HepG2 (cell line): Measurements from ENCODE around the gene CSHL1. TPM values are rescaled to one million over a fixed set of nuclear protein-coding genes. Genes with fewer than 3 reads are reported as not detected.

Source experiments
- ATAC-seq: fragments of 200-7000 bp; cut with Tn5 transposase; 3 replicates; pipeline ENCODE4 v1.9.1; 2020; ENCODE audit warnings: mild to moderate bottlenecking, moderate library complexity
- BruUV-seq: library from RNA; stranded (reverse); fragments of 400-500 nt; replicated peaks from 2 replicates; lab custom pipeline; 2021; lab: Mats Ljungman, UMichigan
- CTCF ChIA-PET: fragments of 300-600 bp; formaldehyde crosslinking; extraction: SDS; loops from one replicate; lab custom pipeline; 2021; ENCODE audit warnings: low total read pairs, inconsistent platforms, low intra/inter-chr PET ratio; lab: Yijun Ruan, JAX
- POLR2A ChIA-PET: fragments of 350-600 bp; sonication (Branson Sonifier 250); formaldehyde crosslinking; loops from one replicate; lab custom pipeline; 2020; ENCODE audit warnings: antibody characterized with exemption, inconsistent platforms; lab: Yijun Ruan, JAX
- DNase-seq: peaks from one replicate; pipeline ENCODE4 v3.0.0-alpha.2; 2015; ENCODE audit warnings: low spot score
- FAIRE-seq: peaks from 3 replicates; lab custom pipeline; 2011; peaks lifted over from hg19 to GRCh38; lab: Jason Lieb, UNC
- H2AFZ ChIP-seq: one replicate; pipeline ENCODE4 v1.6.1; 2011; ENCODE audit warnings: low read length, inconsistent platforms
- H3K27ac ChIP-seq: fragments of 300-600 bp; 3 replicates; pipeline ENCODE4 v1.8.0; 2011; ENCODE audit warnings: mixed run types, mild to moderate bottlenecking, mixed read lengths, low read length, inconsistent platforms; ENCODE audit not compliant: insufficient read depth; ENCODE audit errors: extremely low read length
- H3K27me3 ChIP-seq, 2 experiments: fragments of 200-600 bp in 1 of 2; 2 replicates in 1 of 2; 3 replicates in 1 of 2; pipeline versions ENCODE4 v1.6.0 to v1.8.0; 2011; ENCODE audit warnings: low read length in 2 of 2, mild to moderate bottlenecking in 2 of 2, moderate library complexity in 2 of 2, inconsistent platforms in 1 of 2; ENCODE audit not compliant: insufficient read depth in 2 of 2, control insufficient read depth in 1 of 2
- H3K36me3 ChIP-seq, 2 experiments: fragments of 200-600 bp in 1 of 2; replicated peaks in 1 of 2; 2 replicates in 1 of 2; 3 replicates in 1 of 2; pipeline versions ENCODE4 v1.5.1 to v1.8.0; 2011; ENCODE audit warnings: low read length in 2 of 2, inconsistent platforms in 1 of 2; ENCODE audit not compliant: insufficient read depth in 2 of 2, control insufficient read depth in 1 of 2
- H3K4me1 ChIP-seq: 2 replicates; pipeline ENCODE4 v1.5.1; 2012; ENCODE audit warnings: low read length, inconsistent platforms; ENCODE audit not compliant: insufficient read depth
- H3K4me2 ChIP-seq: 2 replicates; pipeline ENCODE4 v1.6.0; 2011; ENCODE audit warnings: low read depth, low read length, inconsistent platforms
- H3K4me3 ChIP-seq, 3 experiments: fragments of 200-600 bp in 1 of 3; sonication (generic), shearing (Covaris generic) in 1 of 3; replicated peaks in 1 of 3; 2 replicates each; pipeline ENCODE4 v1.5.1; 2011 to 2016; ENCODE audit warnings: low read length in 3 of 3, inconsistent platforms in 2 of 3, low read depth in 2 of 3, mild to moderate bottlenecking in 2 of 3, control low read depth in 1 of 3, mixed read lengths in 1 of 3; ENCODE audit not compliant: insufficient read depth in 1 of 3
- H3K79me2 ChIP-seq: one replicate; pipeline ENCODE4 v1.6.1; 2011; ENCODE audit warnings: low read length, inconsistent platforms; ENCODE audit not compliant: insufficient read depth
- H3K9ac ChIP-seq: 2 replicates; pipeline ENCODE4 v1.6.0; 2011; ENCODE audit warnings: mild to moderate bottlenecking, low read depth, low read length, inconsistent platforms; ENCODE audit not compliant: insufficient read depth
- H3K9me3 ChIP-seq: 2 replicates; pipeline ENCODE4 v1.5.1; 2012; ENCODE audit warnings: mild to moderate bottlenecking, low read length
- H4K20me1 ChIP-seq: 2 replicates; pipeline ENCODE4 v1.6.0; 2011; ENCODE audit warnings: inconsistent platforms, mild to moderate bottlenecking, low read length, moderate library complexity; ENCODE audit not compliant: insufficient read depth
- HOXA3 ChIP-seq: sonication (generic); formaldehyde crosslinking; IDR thresholded peaks from 2 replicates; pipeline ENCODE4 v1.5.0; 2020; ENCODE audit warnings: missing genetic modification reagents
- KDM5B ChIP-seq: sonication (generic); formaldehyde crosslinking; IDR thresholded peaks from 2 replicates; pipeline ENCODE4 v1.4.0; 2020; ENCODE audit warnings: missing genetic modification reagents, mild to moderate bottlenecking, borderline replicate concordance
- NRL ChIP-seq: sonication (generic); formaldehyde crosslinking; IDR thresholded peaks from 2 replicates; pipeline ENCODE4 v1.5.0; 2020; ENCODE audit warnings: missing genetic modification reagents, mild to moderate bottlenecking, moderate library complexity, borderline replicate concordance
- PCBP1 ChIP-seq: fragments of 200-400 bp; formaldehyde crosslinking; IDR thresholded peaks from 2 replicates; pipeline ENCODE4 v1.6.1; 2017; ENCODE audit warnings: mild to moderate bottlenecking, low read depth, low read length, borderline replicate concordance
- SAP130 ChIP-seq: IDR thresholded peaks from 2 replicates; pipeline ENCODE4 v1.6.1; 2016; ENCODE audit warnings: low read depth
- SRSF4 ChIP-seq: fragments of 200-400 bp; formaldehyde crosslinking; IDR thresholded peaks from one replicate; pipeline ENCODE4 v1.6.1; 2018; ENCODE audit warnings: mild to moderate bottlenecking, low read depth, low read length, moderate library complexity; ENCODE audit not compliant: poor library complexity, severe bottlenecking
- TAF15 ChIP-seq: fragments of 200-400 bp; formaldehyde crosslinking; IDR thresholded peaks from one replicate; pipeline ENCODE4 v1.6.1; 2018; ENCODE audit warnings: mild to moderate bottlenecking, low read depth, low read length; ENCODE audit not compliant: poor library complexity, severe bottlenecking
- THAP11 ChIP-seq: IDR thresholded peaks from 2 replicates; pipeline ENCODE4 v1.6.1; 2016; ENCODE audit warnings: missing biosample characterization, missing genetic modification reagents
- ZBTB40 ChIP-seq, 2 experiments: fragments of 450-650 bp in 1 of 2; sonication (generic) in 1 of 2; formaldehyde crosslinking in 1 of 2; IDR thresholded peaks; 2 replicates each; pipeline versions ENCODE4 v1.6.1 to v1.8.0; 2016 to 2022; ENCODE audit warnings: antibody characterized with exemption in 1 of 2, mild to moderate bottlenecking in 1 of 2, missing genetic modification reagents in 1 of 2
- ZNF10 ChIP-seq: sonication (generic); formaldehyde crosslinking; IDR thresholded peaks from 2 replicates; pipeline ENCODE4 v1.4.0; 2020; ENCODE audit warnings: mild to moderate bottlenecking, low read depth, missing genetic modification reagents, borderline replicate concordance
- ZNF501 ChIP-seq: sonication (generic); formaldehyde crosslinking; IDR thresholded peaks from 2 replicates; pipeline ENCODE4 v1.5.1; 2020; ENCODE audit warnings: mild to moderate bottlenecking, moderate library complexity, missing genetic modification reagents
- ZNF577 ChIP-seq: sonication (generic); formaldehyde crosslinking; IDR thresholded peaks from 2 replicates; pipeline ENCODE4 v1.4.0; 2020; ENCODE audit warnings: mild to moderate bottlenecking, low read depth, missing genetic modification reagents, borderline replicate concordance
- WGBS: methylation state at CpG from one replicate; pipeline ENCODE4 v1.1.6; 2017; ENCODE audit warnings: low lambda C conversion rate; 5-methylcytosine and 5-hydroxymethylcytosine counted together
- in situ Hi-C: cut with HindIII; loops from 2 replicates; pipeline ENCODE4 v1.10.0; 2017; ENCODE audit warnings: low pct_unique_long_range_greater_than_20kb; ENCODE audit not compliant: extremely low pct_ligation_motif_present
- intact Hi-C: fragments of 100-400 bp; cut with micrococcal nuclease; formaldehyde crosslinking; loops from one replicate; pipeline ENCODE4 v1.10.0; 2022; ENCODE audit not compliant: unreplicated experiment
- polyA plus RNA-seq, 8 experiments: library from polyadenylated mRNA; depleted of rRNA in 3 of 8; stranded (reverse) in 7 of 8; unstranded in 1 of 8; fragments of >200 nt; fragmentation: Illumina TruSeq in 4 of 8; extraction: Trizol in 4 of 8; gene quantifications; 2 replicates each; pipeline versions ENCODE4 v1.2.1 to v1.2.3, GENCODE V29; 2011 to 2016; ENCODE audit warnings: low read depth in 4 of 8, missing spikeins in 1 of 8, mixed read lengths in 1 of 8; ENCODE audit not compliant: insufficient read depth in 1 of 8
- total RNA-seq, 5 experiments: library from RNA; depleted of rRNA; stranded (reverse); fragments of >200 nt; fragmentation: Illumina TruSeq; extraction: Trizol; gene quantifications; 2 replicates each; pipeline ENCODE4 v1.2.3, GENCODE V29; 2016; ENCODE audit warnings: low read depth in 1 of 5
- TF ChIP-seq, protein P1 (sequence below): sonication (generic); formaldehyde crosslinking; conservative IDR thresholded peaks from 2 replicates; pipeline ENCODE4 v1.8.0; 2022; ENCODE audit warnings: low read depth, missing genetic modification reagents

CSHL1 gene
- total and polyA plus RNA-seq, 2 of the 13 experiments (the other 11 are each of a cell fraction or from before 2014, with no cell fraction given), result not detected

DNA sequence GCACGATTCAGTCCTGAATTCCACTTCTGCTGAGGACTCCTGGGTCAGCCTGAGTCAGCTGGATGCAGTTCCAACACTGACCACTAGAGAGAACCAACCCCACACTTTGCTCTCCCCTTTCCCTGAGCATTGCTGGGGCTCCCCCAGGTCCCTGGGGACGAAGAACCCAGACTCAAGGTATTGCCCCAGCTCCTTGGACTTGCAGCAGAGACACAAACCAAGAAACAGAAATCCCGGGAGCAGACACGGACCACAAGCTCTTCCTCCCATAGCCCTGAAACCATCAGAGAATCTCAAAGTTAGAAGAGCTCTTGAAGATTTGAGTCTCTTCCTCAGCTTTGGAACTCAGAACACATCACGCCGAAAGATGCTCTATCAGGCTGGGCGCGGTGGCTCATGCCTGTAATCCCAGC lies 8.3 kb upstream of the CSHL1 start:
- Histone ChIP-seq H2AFZ (no peak overlapping the region), H4K20me1 (no peaks in the 10 kb centered on the region), H3K9ac (no peak overlapping the region), H3K9me3 (no peaks in the 10 kb centered on the region), H3K4me3 (no peak overlapping the region), H3K4me1 (peaks cover 16% of the 10 kb centered on the region), H3K27ac (no peak overlapping the region), H3K27me3 (peaks cover under 1 to 24% of the 10 kb centered on the region in 2 experiments; a peak in 3 of 5 replicates), H3K36me3 (no peaks in the 10 kb centered on the region), H3K79me2 (no peaks in the 10 kb centered on the region), H3K4me2 (no peak overlapping the region)
- DNase-seq, result peak; percentile 44
- intact Hi-C loops, result loop anchor here (2.0 to 10.0 kb wide), 4 partner anchors 31 to 215 kb away; partner anchors contain the start of gene ERN1
- CTCF ChIA-PET, result interaction anchor here (0.7 to 2.6 kb wide), 6 partner anchors 27 to 214 kb away, joined by 3 to 27 read pairs (median 12); no protein-coding TSS in a partner anchor
- 33% methylated on average over 8 of the region's 8 CpGs for WGBS
- POLR2A ChIA-PET, result interaction anchor here (1.1 to 2.2 kb wide), 3 partner anchors 27 to 226 kb away, joined by 3 to 10 read pairs (median 4); no protein-coding TSS in a partner anchor
- ATAC-seq, result peak; percentile 92
- peak; percentile 23 for FAIRE-seq
- BruUV-seq, result no TSS peak
- in situ Hi-C loops, result no loop called here
- TF ChIP-seq NRL (CRISPR knock-in tag) (0 out of 2 replicates have a peak, but pooled peaks have one; percentile 13), HOXA3 (no peak), SRSF4 (no peak), ZBTB40 (IDR thresholded peaks at IDR 0.05) (no peak), ZBTB40 (CRISPR knock-in tag; IDR thresholded peaks at IDR 0.05) (no peak), KDM5B (CRISPR knock-in tag) (no peak), ZNF501 (0 out of 2 replicates have a peak, but pooled peaks have one; percentile 32), SAP130 (CRISPR knock-in tag) (no peak), THAP11 (no peak; the same call in 1 of the 2 replicates), ZNF577 (CRISPR knock-in tag) (no peak), TAF15 (no peak), PCBP1 (no peak), ZNF10 (no peak)
- TF ChIP-seq, protein P1, sequence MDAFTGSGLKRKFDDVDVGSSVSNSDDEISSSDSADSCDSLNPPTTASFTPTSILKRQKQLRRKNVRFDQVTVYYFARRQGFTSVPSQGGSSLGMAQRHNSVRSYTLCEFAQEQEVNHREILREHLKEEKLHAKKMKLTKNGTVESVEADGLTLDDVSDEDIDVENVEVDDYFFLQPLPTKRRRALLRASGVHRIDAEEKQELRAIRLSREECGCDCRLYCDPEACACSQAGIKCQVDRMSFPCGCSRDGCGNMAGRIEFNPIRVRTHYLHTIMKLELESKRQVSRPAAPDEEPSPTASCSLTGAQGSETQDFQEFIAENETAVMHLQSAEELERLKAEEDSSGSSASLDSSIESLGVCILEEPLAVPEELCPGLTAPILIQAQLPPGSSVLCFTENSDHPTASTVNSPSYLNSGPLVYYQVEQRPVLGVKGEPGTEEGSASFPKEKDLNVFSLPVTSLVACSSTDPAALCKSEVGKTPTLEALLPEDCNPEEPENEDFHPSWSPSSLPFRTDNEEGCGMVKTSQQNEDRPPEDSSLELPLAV (CRISPR knock-in tag), result no peak
